ENCODE results near the gene EXD3. TPM values are rescaled to one million over a fixed set of nuclear protein-coding genes. Genes with fewer than 3 reads are reported as not detected.
"Not testable (repeated sequence)": the region's sequence is repeated elsewhere in the genome, so short reads cannot be mapped to it uniquely, and the experiment has no call there.

EXD3 gene
- total RNA-seq, 1 donor from 2014 or later, result 7.6 TPM

DNA sequence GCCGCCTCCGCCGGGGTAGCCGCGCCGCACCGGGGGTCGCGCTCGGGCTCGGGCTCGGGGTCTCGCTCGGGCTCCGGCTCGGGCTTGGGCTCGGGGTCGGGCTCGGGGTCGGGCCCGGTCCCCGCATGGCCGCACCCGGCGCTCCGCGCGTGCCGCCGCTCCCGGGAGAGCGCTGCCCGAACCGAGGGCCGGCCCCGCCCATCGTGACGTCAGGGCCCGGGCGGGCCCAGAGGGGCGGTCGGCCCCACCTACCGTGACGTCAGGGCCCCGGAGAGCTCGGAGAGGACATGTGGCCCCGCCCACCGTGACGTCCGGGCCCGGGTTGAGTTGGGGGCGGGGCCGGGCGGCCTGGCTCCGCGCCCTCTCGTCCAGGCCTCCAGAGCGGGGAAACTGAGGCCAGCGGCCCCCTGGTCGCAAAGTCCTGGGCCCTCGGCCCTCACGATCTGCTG, 36.2 kb upstream of the EXD3 start, which contains the start of gene NSMF:
TSS of gene NSMF (minus strand) at position 183 of the 449 bp plus-strand sequence. CDS start 232 bp downstream, outside the sequence.
- peak; percentile 90 for DNase-seq

DNA sequence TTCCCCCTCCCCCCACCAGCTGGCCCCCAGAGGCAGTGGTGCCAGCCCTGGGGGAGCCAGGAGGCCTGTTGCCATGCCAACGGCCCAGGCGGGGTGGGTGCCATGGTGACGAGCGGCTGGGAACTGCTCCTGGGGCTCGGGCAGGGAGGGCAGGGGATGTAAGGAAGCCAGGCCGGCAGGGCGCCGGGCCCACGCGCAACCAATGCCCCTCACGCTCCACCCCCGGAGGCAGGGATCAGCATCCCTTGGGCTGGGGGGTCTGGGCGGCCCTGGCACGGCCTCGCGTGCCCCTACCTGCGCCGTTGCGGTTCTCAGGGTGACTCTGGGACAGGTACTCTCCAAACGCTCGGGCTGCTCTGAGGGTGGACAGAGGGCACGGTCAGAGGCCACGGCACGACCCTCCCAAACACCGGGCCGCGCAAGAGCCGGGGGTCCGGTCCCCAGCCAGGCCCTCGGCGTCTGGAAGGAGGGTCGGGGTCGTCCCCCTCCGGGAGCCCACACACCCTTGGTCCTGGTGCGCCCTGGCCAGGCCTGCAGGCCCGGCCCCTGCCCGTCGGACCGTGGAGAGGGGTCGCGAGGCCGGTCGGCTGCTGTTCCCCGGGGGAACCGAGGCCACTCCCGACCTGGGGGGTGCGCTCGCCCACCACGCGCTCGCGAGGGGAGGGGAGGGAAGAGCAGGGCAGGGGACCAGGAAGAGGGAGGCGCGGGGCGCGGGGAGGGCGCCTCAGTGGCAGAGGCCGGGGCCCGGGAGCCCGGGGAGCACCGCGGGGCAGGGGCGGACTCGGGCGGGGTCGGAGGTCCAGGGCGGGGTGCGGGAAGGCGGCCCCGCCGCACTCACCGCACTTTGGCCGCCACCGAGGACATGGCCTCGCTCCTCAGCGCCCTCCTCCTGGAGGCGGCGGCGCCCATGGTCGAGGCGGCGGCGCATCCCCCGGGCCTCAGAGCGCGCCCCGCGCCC, 35.5 kb upstream of the EXD3 start:
- DNase-seq, result no peak

DNA sequence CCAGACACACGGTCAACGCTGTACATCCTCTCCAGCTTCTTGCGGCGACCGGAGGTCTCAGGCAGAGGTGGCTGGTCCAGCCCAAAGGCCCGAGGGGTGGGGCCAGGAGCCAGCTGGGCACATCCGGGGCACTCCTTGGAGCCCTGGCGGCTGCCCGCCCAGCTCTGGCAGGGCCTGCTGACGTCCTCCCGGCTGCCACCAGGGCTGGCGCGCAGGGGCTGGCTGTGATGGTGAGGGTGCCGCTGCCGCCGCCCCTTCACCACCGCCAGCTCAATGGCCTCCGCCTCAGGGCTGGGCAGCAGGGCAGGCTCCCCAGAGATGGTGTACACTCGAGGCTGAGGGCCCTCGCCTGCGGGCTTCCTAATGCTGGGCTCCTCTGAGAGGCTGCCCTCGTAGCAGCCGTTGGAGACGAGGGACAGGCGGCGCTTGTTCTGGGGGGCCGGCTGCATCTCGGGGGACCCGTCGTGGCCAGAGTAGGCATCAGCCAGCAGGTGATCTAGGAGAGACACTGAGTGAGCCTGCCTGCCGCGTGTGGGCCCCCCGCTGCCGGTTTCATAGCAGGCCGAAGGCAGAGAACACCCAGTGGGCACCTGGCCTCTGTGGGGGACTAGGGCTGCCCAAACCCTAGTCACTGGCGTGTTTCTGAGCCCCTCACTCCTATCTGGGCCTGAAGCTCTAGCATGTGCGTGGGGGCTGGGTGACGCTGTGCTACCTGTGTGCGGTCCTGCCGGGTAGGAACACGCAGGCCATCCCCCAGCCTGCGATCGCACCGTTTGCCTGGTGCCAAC, 34.6 kb upstream of the EXD3 start:
- no peak for DNase-seq

DNA sequence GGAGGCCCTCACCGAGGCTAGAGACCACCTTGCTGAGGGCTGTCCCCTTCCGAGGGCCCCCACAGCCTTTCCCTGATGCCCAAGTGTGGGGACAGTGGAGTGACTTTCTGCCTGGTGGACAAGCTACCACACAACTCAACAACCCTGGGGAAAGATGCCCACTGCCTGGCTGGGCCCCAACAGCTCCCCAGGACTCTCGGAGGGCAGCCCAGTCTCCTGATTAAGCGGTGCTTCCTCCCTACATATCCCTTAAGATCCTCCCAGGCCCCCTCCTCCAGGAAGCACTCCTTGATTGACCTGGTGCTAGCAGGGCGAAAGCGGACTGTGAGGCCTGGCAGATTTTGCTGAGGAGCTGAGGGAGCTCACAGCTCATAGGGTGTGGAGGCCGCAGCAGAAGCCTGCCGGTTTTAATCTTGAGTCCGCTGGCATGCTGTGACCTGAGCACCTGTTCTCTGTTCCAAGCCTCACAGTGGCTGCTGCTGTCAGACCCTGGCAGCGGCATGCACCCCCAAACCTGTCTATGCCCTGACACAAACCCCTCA, 34.0 kb upstream of the EXD3 start:
- DNase-seq, result no peak

DNA sequence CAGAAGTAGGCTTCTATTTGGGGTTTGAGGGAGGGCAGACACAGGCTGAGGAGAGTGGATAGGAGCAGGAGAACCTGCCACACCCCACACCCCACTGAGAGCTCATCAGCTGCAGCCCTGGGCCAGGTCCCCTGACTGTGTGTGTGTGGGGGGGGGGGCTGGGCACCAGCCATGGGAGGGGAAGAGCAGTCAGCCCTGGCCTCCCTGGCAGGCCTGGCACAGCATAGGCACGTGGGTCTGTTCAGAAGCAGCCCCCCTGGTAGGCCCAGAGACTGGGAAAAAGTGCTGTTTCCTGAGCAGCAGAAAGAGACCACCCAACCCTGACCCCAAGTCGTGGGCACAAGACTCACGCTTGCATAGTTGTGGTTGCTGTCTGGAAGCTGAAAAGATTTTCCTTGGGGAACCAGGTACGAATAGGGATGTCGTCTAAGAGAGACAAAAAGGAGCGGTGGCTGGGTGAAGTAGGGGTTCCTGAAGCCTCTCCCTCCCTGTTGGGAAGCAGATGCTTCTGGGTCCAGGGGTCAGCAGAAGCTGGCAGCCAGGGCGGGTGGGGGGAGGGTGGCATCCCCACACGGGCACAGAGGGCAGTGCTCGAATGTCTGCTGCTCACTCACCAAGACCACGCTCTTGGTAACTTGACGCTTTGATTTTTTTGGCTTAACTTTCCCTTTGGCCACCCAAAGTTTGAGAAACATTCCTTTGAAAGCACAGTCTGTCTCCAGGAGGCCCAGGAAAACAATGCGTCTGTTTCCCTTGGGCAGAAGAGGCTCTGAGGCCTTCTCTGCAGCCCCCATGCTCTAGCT, 33.3 kb upstream of the EXD3 start:
- no peak for DNase-seq

DNA sequence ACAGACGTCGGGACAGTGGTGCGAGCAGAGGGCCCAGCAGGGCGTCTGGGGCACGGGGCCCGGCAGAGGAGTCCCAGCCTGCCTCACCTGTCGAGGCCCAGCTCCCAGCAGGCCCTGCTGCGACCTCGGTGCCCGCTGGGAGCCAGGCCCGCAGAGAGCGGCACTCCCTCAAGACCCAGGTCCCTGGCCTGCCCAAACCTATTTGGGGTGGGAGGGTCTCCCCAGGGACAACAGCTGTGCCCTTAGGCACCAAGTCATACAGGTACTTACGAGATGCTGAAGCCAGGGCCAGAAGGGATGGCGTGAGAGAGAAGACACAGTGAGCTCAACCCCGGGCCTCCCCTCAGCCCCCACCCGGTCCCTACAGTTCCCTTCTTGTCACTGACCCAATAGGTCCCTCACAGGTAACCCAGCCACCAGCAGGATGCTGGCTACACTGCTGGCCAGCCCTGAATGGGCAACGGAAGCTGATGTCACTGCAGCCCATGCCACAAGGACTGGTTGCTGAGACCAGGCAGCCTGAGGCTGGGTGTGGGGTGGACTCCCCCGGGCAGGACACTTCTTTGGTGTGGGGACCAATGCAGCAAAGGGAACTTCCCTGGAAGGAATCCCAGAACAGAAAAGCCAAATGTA, 32.5 kb upstream of the EXD3 start:
- DNase-seq, result no peak

DNA sequence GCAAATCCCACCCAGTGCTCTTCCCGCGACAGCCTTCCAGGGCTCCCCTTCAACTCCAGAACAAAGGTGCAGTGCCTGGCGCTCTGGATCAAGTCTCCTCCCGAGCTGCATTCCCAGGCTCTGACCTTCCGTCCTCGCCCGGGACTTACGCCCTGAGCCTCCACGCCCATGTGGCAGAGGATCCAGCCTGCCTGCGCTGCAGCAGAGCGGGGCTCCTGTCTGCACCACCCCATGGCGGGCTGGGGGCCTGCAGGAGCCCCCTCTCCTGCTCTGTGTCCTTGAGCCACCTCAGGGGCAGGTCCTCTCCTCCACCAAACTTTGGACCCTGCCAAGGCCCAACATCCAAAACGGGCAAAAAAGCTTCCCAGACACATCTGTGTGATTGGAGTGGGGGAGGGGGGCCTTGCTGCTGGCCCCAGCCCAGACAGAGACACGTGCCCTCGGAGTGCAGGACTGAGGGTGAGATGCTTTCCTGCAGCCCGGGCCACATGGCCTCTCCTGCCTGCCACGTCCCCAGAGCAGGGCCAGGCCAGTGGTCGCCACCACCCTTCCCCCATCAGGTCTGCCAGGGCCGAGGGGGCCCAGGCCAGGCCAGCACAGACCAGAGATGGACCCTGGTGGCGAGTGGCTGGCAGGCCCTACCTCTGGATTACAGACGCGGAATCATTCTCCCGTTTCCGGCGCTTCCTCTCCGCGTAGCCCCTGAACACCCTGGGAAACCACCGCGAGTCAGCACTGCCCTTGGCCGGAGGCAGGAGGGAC, 31.8 kb upstream of the EXD3 start:
- DNase-seq, result no peak

DNA sequence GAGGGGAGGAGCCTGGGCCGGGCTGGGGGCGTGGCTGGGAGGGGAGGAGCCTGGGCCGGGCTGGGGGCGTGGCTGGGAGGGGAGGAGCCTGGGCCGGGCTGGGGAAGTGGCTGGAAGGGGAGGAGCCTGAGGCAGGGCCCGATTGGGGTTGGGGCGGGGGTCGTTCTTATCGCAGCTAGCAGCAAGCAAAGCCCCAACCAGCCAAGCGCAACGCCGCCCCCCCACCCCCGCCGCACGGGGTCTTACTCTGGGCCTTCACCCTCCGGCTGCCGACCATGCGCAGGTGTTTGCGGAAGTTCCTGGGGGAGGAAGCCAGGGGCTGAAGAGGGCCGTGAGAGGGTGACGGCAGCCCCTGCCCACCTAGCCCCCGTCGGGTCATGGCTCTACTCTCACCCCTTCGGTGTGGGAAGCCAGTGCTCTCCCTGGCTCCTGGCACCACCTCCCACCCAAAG, 31.2 kb upstream of the EXD3 start:
- no peak for DNase-seq

DNA sequence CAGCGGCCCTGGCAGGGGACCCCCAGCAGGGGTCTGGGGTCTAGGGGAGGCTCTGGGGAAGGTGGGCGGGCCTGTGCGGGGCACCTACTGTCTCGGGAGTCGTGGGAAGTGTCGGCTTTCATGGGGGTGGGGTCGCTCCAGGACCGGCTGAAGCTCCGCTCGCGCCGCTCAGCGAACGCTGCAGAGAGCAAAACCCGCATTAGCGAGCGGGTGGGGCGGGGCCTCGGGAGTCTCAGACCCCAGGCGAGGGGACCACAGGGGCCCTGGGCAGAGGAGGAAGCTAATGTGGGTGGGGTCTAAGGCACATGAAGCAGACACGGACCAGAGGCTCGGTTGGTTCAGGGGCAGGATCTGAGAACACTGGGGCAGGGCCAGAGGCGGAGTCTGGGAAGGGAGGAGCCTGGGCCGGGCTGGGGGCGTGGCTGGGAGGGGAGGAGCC, 30.7 kb upstream of the EXD3 start:
- DNase-seq, result peak; percentile 39

DNA sequence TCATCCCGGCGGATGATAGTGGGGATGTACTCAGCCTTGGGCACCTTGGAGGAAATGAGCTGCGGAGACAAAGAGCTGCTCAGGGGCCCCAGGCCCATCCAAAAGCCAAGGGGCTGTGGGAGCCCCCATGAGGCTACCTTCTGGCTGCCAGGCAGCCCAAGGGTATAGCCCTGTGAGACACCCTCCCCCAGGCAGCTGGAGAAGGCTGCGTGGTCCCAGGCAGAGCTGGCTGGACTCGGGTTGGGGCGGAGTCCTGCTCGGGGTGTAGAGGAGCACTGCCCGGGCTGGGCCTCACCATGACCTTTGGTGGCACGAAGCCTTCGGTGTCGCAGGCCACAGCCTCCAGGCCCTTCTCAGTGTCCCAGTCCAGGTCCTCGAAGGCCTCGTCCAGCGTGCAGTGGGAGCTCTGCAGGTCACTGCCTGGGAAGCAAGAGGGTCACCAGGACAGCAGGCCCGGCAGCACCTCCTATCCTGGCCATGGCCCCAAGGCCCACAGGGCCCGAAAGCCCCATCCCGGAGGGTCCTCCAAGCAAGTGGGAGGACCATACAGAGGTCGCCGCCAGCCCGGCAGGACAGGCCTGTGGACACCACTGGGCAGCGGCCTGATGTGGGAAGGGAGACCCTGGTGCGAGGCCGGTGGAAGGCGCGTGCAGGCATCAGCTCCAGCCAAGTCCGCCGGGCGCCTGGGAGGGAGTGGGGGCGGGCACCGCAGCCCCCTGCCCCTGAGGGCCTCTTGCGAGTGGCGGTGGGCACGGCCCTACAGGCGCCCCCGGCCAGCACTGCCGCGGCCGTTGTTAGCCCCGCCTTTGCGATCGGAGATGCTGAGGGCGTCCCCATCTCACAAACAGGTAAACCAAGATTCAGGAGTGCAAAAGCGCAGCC, 30.0 kb upstream of the EXD3 start:
- DNase-seq, result no peak

DNA sequence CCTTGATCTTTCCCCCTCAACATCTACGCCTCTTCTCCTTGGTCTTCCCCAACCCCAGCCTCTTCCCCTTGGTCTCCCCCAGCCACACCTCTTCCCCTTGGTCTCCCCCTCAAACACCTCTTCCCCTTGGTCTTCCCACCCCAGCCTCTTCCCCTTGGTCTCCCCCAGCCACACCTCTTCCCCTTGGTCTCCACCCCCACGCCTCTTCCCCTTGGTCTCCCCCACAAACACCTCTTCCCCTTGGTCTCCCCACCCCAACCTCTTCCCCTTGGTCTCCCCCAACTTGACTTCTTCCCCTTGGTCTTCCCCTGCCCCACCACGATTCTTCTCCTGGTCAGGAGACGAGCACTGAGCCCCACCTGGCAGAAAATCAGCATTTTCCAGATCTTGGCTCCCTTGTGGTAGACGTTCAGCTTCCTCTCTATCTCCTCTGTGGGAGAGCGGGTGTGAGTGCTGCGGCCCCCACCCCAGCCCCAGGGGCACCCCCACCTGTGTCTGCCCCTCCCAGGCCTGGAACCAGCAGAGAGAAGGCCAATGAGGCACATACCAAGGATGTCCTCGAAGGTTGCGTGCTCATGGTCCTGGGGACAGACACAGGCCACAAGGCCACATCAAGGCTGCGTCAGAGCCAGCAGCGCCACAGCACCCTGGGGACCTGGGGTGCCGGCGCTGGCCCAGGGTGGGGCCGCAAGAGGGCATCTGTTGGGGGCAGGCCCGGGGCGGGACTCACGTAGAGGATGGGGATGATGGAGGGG, 29.2 kb upstream of the EXD3 start:
- no peak for DNase-seq

DNA sequence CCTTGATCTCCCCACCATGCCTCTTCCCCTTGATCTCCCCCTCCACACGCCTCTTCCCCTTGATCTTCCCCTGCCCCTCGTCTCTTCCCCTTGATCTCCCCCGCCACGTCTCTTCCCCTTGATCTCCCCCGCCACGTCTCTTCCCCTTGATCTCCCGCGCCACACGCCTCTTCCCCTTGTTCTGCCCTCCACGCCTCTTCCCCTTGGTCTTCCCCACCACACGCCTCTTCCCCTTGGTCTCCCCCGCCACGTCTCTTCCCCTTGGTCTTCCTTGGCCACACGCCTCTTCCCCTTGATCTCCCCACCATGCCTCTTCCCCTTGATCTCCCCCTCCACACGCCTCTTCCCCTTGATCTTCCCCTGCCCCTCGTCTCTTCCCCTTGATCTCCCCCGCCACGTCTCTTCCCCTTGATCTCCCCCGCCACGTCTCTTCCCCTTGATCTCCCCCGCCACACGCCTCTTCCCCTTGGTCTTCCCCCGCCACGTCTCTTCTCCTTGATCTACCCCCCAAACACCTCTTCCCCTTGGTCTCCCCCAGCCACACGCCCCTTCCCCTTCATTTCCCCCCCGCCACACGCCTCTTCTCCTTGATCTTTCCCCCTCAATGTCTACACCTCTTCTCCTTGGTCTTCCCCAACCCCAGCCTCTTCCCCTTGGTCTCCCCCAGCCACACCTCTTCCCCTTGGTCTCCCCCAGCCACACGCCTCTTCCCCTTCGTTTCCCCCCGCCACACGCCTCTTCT, 28.5 kb upstream of the EXD3 start:
- DNase-seq, result not testable (repeated sequence)

DNA sequence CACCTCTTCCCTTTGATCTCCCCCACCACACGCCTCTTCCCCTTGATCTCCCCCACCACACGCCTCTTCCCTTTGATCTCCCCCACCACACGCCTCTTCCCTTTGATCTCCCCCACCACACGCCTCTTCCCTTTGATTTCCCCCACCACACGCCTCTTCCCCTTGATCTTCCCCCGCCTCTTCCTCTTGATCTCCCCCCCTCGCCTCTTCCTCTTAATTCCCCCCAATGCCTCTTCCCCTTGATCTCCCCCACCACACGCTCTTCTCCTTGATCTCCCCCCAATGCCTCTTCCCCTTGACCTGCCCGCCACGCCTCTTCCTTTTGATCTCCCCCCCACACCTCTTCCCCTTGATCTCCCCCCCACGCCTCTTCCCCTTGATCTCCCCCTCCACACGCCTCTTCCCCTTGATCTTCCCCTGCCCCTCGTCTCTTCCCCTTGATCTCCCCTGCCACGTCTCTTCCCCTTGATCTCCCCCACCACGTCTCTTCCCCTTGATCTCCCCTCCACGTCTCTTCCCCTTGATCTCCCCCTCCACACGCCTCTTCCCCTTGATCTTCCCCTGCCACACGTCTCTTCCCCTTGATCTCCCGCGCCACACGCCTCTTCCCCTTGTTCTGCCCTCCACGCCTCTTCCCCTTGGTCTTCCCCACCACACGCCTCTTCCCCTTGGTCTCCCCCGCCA, 27.7 kb upstream of the EXD3 start:
- DNase-seq, result not testable (repeated sequence)

DNA sequence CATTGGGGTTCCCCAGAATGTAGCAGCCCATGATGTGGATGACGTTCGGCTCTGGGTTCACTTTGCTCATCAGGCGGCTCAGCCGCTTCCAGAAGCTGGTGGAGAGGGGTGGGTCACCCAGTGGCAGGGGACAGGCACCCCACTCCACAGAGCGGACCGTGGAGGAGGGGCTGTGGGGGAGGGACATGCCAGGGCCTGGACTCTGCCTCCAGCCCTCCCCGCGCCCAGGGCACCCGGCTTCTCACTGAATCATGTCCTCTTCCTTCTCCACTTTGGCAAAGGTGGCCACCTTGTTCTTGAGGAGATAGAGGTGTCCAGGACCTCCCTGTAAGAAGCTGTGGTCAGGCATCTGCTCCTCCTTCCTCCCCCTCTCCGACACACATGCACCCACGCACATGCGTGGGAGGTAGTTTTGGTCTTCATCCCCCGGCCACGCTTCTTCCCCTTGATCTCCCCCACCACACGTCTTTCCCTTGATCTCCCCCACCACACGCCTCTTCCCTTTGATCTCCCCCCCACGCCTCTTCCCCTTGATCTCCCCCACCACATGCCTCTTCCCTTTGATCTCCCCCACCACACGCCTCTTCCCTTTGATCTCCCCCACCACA, 27.1 kb upstream of the EXD3 start:
- no peak for DNase-seq

DNA sequence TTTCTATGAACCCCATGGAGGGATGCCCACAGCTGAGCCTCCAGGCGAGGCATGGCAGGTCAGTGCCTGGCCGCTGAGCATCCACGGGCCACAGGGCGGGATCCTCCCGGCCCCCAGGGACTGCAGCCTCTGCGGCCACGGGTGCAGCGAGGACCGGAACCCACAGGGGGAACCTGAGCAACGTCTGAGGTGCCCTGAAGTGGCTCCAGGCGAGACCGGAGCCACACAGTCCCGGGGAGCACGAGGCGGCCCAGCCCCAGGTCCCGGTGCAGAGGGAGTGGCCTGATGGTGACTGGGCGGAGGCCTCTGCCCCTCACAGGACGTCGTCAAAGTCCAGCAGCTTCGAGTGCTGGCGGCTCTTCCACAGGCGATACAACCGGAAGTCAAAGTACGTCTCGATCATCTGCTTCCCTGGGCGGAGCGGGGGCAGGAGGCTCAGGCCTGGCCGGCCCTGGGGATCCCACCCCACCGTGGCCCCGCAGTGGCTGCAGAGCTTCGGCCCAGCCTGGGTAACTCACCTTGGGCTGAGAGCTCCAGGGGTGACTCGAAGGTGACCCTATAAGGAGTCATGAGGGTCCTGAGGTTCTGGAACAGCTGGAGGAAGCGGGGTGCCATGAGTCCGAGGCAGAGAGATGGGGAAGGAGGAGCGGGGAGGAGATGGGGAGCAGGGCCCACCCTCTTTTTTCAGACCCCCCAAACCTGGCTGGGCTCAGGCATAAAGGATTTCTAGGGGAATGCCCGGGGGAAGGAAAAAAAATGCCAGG, 26.3 kb upstream of the EXD3 start:
- no peak for DNase-seq

DNA sequence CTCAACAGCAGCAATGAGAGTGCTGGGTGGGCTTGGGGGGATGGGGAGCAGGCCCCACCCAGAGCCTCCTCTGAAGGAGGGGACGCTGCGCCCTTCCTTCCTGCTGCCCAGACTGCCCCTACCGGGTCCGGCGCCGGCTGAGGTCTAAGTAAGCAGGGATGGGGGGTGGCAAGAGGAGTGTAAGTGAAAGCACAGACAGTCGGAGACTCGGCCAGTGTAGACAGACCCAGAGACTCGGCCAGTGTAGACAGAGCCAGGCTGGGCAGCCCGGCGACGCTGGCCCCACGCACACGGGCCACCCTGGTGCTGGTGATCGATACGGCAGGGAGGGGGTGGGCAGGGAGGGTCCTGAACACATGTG, 25.6 kb upstream of the EXD3 start:
- DNase-seq, result no peak
